Fibroblast of the aortic adventitia (primary cell): ENCODE measurements around the gene NRXN3. TPM values are rescaled to one million over a fixed set of nuclear protein-coding genes. Genes with fewer than 3 reads are reported as not detected.

Experiments used
- DNase-seq: peaks from one replicate; pipeline ENCODE4 v3.0.0-alpha.2; 2010; ENCODE audit warnings: low read depth
- H3K4me3 ChIP-seq: 2 replicates; pipeline ENCODE4 v1.5.1; 2011; ENCODE audit warnings: low read depth, mild to moderate bottlenecking, control low read depth, low read length, moderate library complexity
- CTCF ChIP-seq: IDR thresholded peaks from 2 replicates; pipeline ENCODE4 v1.5.1; 2011; ENCODE audit warnings: mild to moderate bottlenecking, low read length, control low read depth, inconsistent platforms; ENCODE audit not compliant: insufficient read depth
- total RNA-seq: library from RNA; depleted of rRNA; stranded (reverse); fragments of >200 nt; gene quantifications from 2 replicates; pipeline ENCODE4 v1.2.3, GENCODE V29; 2012; ENCODE audit warnings: low replicate concordance

NRXN3 gene
- total RNA-seq, 1 donor, result 0.18 TPM

- no peak overlapping the region for H3K4me3 ChIP-seq
- TF ChIP-seq CTCF, result no peak
- no peak for DNase-seq
Observed at GRCh38 chr14:79411403-79412174, 1241.4 kb downstream of the NRXN3 start.

DNA sequence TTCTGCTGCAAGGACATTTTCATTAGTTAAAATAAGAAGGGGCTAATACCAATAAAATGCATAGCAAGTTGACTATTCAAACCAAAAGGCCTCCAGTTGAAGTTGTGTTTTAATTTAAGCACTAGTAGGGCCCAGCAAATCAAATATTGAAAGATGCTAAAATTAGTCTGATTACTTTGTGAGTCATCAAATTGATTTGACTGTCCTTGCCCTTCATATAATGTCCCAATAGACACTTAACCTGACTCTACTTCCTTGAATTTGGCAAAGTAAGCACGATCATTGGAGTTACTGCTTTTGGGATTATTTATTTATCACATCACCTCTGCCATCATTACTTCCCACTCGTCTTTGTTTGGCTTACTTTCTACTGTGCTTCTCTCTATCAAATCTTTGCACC, 1242.6 kb downstream of the NRXN3 start:
- TF ChIP-seq CTCF, result no peak
- H3K4me3 ChIP-seq, result no peak overlapping the region
- no peak for DNase-seq

DNA sequence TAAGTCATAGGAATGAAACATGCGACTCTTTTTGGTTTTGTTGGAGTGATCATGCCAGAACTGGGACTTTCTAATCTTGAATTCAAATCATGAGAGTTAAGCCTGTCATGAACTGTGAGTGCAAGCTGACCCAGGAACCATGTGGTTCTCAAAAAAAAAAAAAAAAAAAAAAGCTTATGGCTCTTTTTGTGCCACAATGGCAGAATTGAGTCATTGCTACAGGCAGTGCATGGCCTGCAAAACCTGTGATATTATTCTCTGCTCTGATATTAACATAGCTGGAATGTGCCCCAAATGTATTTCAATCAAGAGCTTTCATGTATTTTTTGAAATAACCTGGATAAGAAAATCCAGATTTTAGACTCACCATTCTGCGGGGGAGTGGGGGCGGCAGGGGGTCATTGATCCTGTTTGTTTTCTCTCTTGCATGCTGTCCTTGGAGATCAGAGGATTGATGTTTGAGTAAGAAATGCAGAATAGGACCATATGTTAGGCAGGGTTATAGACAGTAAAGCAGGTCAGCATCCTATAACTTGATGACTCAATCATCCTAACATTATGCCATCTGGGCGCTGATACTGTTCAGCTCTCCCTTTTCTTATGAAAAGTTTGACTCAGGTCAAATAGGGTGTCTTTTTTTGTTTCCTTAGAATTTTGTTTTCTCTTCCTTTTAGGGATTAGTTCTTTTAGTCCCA, 1243.7 kb downstream of the NRXN3 start:
- no peak overlapping the region for H3K4me3 ChIP-seq
- TF ChIP-seq CTCF, result no peak
- DNase-seq, result no peak

DNA sequence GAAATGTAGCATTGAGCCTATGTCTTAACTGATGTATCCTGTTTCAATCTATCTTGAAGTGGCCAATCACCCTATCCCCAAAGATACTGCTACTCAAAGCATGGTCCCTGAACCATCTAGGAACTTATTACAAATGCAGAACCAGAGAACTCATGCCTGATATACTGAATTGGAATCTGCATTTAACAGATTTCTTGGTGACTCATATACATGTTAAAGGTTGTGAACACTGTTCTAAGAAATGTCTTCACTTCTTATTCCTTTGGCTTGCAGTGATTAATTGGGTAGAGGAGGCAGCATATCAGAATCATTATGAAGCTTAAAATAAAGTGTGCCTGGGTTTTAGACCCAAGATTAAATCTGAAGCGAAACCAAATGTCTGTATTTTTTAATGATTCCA, 1245.6 kb downstream of the NRXN3 start:
- no peak for TF ChIP-seq CTCF
- no peak for DNase-seq
- no peak overlapping the region for H3K4me3 ChIP-seq

DNA sequence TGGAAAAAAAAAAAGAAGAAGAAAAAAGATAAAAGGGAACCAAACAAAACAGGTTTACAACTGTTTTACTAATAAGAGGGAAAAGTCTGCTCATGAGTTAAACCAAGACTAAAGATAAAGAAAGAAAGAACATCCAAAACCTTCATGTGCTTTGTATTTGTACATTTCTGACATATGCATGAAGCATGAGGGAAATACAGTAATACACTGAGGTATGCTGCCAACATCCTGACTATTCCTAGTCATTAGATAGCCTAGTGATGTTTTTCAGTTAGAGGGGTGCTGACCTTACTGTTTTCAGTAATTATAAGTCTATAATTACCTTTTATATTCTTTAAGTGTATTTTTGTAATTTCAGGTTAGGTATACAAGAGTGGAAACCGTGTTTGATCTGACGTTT, 1247.8 kb downstream of the NRXN3 start:
- TF ChIP-seq CTCF, result no peak
- DNase-seq, result peak; percentile 7

DNA sequence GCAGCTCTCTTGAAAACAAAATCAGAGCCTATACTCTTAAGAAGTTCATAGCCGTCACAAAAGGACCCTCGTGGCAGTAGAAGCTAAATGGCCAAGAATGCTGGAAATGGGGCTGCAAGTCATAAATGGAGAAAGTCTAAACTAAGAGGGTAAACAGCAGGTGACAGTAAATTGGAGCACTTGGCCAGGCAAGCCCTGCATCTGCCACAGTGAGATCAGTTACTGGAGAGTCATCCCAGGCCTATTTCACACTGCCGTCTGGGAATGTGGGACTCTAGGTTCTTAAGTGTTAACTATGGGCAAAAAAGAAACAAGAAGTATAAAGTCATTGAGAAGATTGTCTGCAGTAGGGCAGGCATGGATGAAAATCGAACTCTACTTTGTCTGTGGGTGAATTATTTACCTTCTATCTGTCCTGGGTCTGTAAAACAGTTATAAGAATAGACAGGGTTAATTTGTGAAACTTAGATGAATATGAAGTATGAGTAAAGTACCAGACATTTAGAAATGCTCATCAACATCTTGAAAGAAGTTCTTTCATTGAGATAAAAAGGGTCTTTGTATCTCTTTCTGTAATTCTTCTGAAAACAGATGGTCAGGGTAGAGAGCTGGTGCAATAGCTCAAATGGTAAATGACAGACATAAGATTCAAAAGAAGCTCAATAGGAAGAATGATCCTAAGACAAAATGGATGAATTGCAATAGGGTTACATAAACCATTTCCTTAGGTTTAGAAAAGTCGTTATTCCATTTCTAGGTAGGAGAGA, 1248.7 kb downstream of the NRXN3 start:
- no peak for DNase-seq
- H3K4me3 ChIP-seq, result no peak overlapping the region
- no peak for TF ChIP-seq CTCF

More for the DNA sequence above, 1247.8 kb downstream of the NRXN3 start:
- no peak overlapping the region for H3K4me3 ChIP-seq
